Prostate gland (tissue), 2 donors: ENCODE results near the gene ANKK1. TPM values are rescaled to one million over a fixed set of nuclear protein-coding genes. Genes with fewer than 3 reads are reported as not detected.

ENCODE experiments used
- DNase-seq: peaks from one replicate; pipeline ENCODE4 v3.0.0-alpha.2; 2019; ENCODE audit warnings: low spot score
- H3K27ac ChIP-seq, 2 donors: fragments of 200-600 bp; sonication (generic); 2 replicates each; pipeline ENCODE4 v1.5.1; 2017 to 2019
- H3K27me3 ChIP-seq: fragments of 200-600 bp; sonication (generic); replicated peaks from 2 replicates; pipeline ENCODE4 v1.5.1; 2019; ENCODE audit not compliant: insufficient read depth
- H3K36me3 ChIP-seq, 2 donors: fragments of 200-600 bp; sonication (generic); 1 replicate in 1 of 2; 2 replicates in 1 of 2; pipeline versions ENCODE4 v1.5.1 to v1.8.1; 2017 to 2019
- H3K4me1 ChIP-seq: fragments of 200-600 bp; sonication (generic); replicated peaks from 2 replicates; pipeline ENCODE4 v1.5.1; 2019
- H3K4me3 ChIP-seq, 2 donors: fragments of 200-600 bp; sonication (generic); 2 replicates each; pipeline ENCODE4 v1.5.1; 2017 to 2019
- H3K9me3 ChIP-seq: fragments of 200-600 bp; sonication (generic); 2 replicates; pipeline ENCODE4 v1.5.1; 2017
- POLR2A ChIP-seq: fragments of 450-650 bp; IDR thresholded peaks from one replicate; pipeline ENCODE4 v1.6.1; 2016; ENCODE audit warnings: antibody characterized with exemption, mild to moderate bottlenecking
- POLR2AphosphoS5 ChIP-seq: sonication (generic); formaldehyde crosslinking; IDR thresholded peaks from one replicate; pipeline ENCODE4 v1.6.1; 2017; ENCODE audit warnings: antibody characterized with exemption
- WGBS: methylation state at CpG from one replicate; pipeline ENCODE4 v1.1.5; 2018; 5-methylcytosine and 5-hydroxymethylcytosine counted together
- intact Hi-C: fragments of 100-400 bp; cut with DNase I; formaldehyde crosslinking; loops from one replicate; pipeline ENCODE4 v1.14.2; 2022
- total RNA-seq, 2 donors: library from RNA; depleted of rRNA; stranded (reverse); fragments of >200 nt; gene quantifications; one replicate each; pipeline ENCODE4 v1.1.0, GENCODE V29; 2016
- TF ChIP-seq, protein P1 (sequence below), 4 experiments: fragments of 200-600 bp in 2 of 4; fragments of 450-650 bp in 2 of 4; sonication (generic) in 2 of 4; IDR thresholded peaks; 1 replicate in 3 of 4; 2 replicates in 1 of 4; pipeline ENCODE4 v1.5.1; 2016 to 2019; ENCODE audit warnings: antibody characterized with exemption in 4 of 4, mild to moderate bottlenecking in 2 of 4, moderate library complexity in 2 of 4

The ANKK1 gene
- total RNA-seq, 2 donors from 2014 or later, result 0.97 to 2.4 TPM

DNA sequence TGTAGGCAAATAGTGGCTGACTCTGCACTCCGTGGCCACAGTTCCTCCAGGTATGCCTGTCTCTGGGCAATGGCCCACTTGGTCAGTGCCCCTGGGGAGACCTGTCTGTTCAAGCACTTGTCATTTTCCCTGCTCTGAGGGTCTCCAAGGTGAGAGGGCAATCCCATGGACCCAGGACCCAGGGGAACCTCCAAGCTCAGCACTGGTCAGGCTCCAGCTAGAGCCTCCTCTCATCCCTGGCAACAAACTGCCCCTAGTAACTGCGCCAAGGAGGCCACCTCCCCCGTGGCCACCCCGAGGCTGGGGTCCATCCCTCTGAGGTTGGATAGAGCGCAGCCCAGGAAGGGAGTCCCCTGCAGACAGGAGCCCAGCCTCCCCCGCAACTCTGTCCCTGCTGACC, 713 bp upstream of the ANKK1 start:
- Histone ChIP-seq H3K9me3 (no peaks in the 10 kb centered on the region), H3K27ac (peak overlapping the region in 1 of 2 donors; percentile 53), H3K4me3 (no peak overlapping the region), H3K27me3 (no peaks in the 10 kb centered on the region), H3K36me3 (no peaks in the 10 kb centered on the region), H3K4me1 (no peaks in the 10 kb centered on the region)
- WGBS, result 84% methylated on average over 6 of the region's 6 CpGs
- TF ChIP-seq POLR2AphosphoS5 (no peak), POLR2A (no peak)
- TF ChIP-seq, protein P1, sequence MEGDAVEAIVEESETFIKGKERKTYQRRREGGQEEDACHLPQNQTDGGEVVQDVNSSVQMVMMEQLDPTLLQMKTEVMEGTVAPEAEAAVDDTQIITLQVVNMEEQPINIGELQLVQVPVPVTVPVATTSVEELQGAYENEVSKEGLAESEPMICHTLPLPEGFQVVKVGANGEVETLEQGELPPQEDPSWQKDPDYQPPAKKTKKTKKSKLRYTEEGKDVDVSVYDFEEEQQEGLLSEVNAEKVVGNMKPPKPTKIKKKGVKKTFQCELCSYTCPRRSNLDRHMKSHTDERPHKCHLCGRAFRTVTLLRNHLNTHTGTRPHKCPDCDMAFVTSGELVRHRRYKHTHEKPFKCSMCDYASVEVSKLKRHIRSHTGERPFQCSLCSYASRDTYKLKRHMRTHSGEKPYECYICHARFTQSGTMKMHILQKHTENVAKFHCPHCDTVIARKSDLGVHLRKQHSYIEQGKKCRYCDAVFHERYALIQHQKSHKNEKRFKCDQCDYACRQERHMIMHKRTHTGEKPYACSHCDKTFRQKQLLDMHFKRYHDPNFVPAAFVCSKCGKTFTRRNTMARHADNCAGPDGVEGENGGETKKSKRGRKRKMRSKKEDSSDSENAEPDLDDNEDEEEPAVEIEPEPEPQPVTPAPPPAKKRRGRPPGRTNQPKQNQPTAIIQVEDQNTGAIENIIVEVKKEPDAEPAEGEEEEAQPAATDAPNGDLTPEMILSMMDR (IDR thresholded peaks at IDR 0.05), result no peak
- intact Hi-C loops, result loop anchor here (5.0 kb wide), 1 partner anchor 75 kb away; the partner anchor contains the start of gene TTC12
- DNase-seq, result no peak

DNA sequence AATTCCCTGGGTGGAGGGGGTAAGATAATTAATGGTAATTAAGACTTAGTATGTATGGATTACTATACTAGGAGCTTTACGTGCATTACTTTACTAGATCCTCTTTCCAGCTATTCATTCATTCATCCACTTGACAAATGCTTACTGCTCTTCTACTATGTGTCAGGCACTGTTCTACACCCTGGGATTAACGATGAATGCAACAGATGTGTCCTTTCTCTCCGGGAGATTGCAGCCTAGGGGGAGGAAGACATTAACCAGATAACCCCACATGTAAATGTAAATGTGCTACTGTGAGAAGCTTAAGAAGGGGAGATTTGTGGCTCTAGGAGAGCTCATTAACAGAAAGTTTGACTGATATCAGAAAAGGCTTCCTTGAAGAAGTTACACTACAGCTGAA, 1.7 kb downstream of the ANKK1 start:
- intact Hi-C loops, result loop anchor here (5.0 kb wide), 1 partner anchor 77 kb away; the partner anchor contains the start of gene TTC12
- Histone ChIP-seq H3K27ac (no peak overlapping the region), H3K9me3 (no peaks in the 10 kb centered on the region), H3K36me3 (no peaks in the 10 kb centered on the region), H3K4me3 (no peak overlapping the region), H3K4me1 (no peaks in the 10 kb centered on the region), H3K27me3 (no peaks in the 10 kb centered on the region)
- WGBS, result 66% methylated on average over 3 of the region's 3 CpGs
- DNase-seq, result no peak
- TF ChIP-seq POLR2AphosphoS5 (no peak), POLR2A (no peak)
- TF ChIP-seq, protein P1 (IDR thresholded peaks at IDR 0.05), result no peak

DNA sequence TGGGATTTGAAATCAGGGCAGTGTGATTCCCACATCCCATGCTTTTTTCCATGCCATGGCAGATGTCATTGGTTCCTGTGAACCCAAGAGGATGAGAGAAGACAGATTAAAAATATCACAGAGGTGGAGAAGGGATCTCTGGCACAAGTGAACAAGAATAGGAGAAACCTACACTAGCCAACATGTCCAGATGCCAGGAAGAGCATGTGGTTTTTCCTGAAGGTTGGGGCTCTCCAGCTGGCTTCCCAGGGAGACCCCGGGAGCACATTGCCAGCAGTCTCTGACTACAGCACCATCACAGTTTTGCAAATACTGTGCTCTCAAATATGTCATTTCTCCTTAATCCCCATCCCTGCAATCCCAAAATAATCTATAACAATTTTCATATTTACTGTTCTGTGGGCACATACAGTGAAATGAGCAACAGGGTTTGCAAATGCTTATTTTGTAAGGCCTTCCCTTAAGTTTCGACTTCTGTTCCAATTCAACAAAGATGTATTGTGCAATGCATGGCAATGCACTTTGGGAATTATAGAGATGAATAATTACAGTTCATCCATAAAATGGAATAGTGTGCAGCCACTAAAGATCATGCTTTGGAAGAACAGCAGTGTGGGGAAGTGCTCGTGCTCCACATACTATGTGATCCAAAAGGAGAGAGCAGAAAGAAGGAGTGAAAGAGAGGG, 4.8 kb downstream of the ANKK1 start:
- Histone ChIP-seq H3K27me3 (no peaks in the 10 kb centered on the region), H3K36me3 (no peaks in the 10 kb centered on the region), H3K27ac (no peak overlapping the region), H3K4me3 (no peak overlapping the region), H3K9me3 (no peaks in the 10 kb centered on the region), H3K4me1 (no peaks in the 10 kb centered on the region)
- WGBS, result 81% methylated on average over 3 of the region's 3 CpGs
- no peak for DNase-seq
- intact Hi-C loops, result no loop called here
- TF ChIP-seq, protein P1 (IDR thresholded peaks at IDR 0.05), result no peak
- TF ChIP-seq POLR2A (no peak), POLR2AphosphoS5 (no peak)

DNA sequence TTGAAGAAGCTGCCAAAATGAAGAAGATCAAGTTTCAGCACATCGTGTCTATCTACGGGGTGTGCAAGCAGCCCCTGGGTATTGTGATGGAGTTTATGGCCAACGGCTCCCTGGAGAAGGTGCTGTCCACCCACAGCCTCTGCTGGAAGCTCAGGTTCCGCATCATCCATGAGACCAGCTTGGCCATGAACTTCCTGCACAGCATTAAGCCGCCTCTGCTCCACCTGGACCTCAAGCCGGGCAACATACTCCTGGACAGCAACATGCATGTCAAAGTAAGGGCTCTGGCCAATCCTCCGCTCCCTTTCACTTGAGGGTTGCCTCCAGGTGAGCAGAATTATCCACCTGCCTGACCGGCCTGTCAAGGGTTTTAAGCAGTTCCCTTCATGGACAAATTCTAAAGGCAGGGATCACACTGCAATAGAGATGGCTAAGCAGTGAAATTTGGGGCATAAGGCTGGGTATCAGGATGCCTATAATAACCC, 6.0 kb downstream of the ANKK1 start:
- H3K27ac ChIP-seq, result no peak overlapping the region
- no peak overlapping the region for H3K4me3 ChIP-seq
- no peaks in the 10 kb centered on the region for H3K27me3 ChIP-seq
- H3K9me3 ChIP-seq, result no peaks in the 10 kb centered on the region
- TF ChIP-seq POLR2AphosphoS5 (no peak), POLR2A (no peak)
- TF ChIP-seq, protein P1 (IDR thresholded peaks at IDR 0.05), result no peak
- intact Hi-C loops, result no loop called here
- no peak for DNase-seq
- 60% methylated on average over 8 of the region's 8 CpGs for WGBS
- no peaks in the 10 kb centered on the region for H3K4me1 ChIP-seq
- H3K36me3 ChIP-seq, result no peaks in the 10 kb centered on the region

DNA sequence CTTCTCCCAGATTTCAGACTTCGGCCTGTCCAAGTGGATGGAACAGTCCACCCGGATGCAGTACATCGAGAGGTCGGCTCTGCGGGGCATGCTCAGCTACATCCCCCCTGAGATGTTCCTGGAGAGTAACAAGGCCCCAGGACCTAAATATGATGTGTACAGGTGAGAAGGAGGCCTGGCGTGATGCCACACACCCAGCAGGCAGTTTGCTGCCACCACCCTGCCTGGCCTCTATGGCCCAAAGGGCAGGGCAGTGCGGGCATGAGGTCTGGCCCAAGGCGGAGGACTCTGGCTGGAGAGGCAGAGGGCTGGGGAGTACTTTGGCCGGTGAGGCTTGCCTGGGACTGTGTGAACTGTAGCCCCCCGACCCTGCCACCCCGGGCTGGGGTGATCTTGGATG, 7.3 kb downstream of the ANKK1 start:
- 96% methylated on average over 11 of the region's 11 CpGs for WGBS
- TF ChIP-seq, protein P1 (IDR thresholded peaks at IDR 0.05), result no peak
- no peak for TF ChIP-seq POLR2A
- no peak for TF ChIP-seq POLR2AphosphoS5
- Histone ChIP-seq H3K9me3 (no peaks in the 10 kb centered on the region), H3K36me3 (no peaks in the 10 kb centered on the region), H3K27ac (no peak overlapping the region), H3K4me1 (no peaks in the 10 kb centered on the region), H3K27me3 (no peaks in the 10 kb centered on the region), H3K4me3 (no peak overlapping the region)
- no peak for DNase-seq
- intact Hi-C loops, result no loop called here
